ENCODE measurements around the gene SLC37A4.

- TF ChIP-seq CTCF (IDR thresholded peaks at IDR 0.05) (no peak), POLR2A (IDR thresholded peaks at IDR 0.05) (no peak)
Measured at GRCh38 chr11:119025978-119026766, 4.5 kb downstream of the SLC37A4 start.

All from thyroid gland (tissue), 4 donors.